HG02642 (cell line): ENCODE measurements around the gene ALKBH5.
A peak's percentile ranks its signal among the peaks of the same experiment; 100 is the strongest.

Experiments
- ATAC-seq: cut with Tn5 transposase; IDR thresholded peaks from one replicate; pipeline ENCODE4 v1.9.1; 2021; ENCODE audit warnings: mild to moderate bottlenecking; ENCODE audit not compliant: unreplicated experiment, poor library complexity

The ALKBH5 gene

DNA sequence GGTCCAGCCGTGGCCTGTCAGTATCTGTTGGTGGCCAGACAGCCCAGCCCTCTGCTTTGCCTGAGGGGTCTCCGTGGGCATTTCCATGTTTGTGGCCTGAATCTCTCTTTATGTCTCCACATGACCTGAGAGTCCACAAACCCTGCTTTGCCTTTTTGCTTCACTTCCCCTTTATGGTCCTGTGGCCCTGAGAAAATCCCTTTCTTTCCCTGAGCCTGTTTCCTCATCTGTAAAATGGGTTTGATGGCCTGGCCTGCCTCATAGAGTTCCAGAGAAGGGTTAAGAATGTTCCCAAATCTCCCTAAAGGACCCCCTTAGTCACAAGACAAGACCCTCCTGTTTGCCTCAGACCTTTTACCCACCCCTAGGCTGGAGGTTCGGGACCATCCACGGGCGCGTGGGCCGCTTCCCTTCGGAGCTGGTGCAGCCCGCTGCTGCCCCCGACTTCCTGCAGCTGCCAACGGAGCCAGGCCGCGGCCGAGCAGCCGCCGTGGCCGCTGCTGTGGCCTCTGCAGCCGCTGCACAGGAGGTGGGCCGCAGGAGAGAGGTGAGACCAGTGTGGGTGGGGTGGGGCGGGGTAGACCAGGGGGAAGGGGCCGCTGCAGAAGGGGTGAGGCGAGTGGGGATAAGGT is 26.2 kb upstream of the ALKBH5 start:
- no peak for ATAC-seq

DNA sequence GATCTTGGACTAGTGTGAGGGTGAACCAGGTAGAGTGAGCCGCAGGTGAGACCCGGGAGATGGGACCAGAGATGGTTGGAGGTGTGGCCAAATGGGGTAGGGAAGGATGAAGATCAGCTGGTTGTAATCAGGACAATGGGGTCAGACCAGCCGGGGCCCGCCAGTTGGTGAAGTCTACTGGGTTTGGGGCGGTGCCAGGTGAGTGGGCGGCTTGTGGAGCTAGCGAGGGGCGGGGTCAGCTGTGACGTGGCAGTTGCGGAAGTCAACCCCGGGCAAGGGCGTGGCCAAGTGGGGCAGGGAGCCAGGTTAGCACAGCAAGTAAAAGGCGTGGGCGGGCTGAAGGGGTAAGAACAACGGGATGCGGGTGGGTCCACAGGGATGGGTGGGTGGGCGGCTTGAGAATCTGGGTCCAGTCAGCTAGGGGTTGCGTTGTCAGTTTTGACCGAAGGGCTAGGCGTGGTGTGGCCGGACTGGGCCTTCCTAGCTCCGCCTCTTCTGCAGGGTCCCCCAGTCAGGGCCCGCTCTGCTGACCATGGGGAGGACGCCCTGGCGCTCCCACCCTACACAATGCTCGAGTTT is 25.5 kb upstream of the ALKBH5 start:
- ATAC-seq = peak; percentile 63

DNA sequence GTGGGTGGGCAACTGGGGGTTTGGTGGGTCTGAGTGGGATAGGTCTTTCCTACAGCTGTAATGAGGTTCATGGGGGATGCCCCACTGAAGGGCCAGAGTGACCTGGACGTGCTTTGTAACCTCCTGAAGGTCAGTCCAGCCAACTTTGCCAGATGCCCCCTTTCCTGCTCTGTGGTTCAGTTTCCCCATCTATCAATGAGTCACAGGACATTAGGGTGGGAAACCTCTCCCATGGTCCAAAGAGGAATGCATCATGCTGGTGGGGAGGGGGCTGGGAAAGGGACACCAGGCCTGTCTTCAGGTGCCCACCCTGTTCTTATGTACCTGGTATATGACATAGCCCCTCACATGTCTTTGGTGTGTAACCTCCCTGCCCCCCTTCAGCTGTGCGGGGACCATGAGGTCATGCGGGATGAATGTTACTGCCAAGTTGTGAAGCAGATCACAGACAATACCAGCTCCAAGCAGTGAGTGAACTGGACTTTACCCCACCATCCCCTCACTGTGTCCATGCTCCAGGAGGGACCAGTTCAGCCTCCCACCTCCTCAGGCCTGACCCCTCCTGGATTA is 24.0 kb upstream of the ALKBH5 start:
- ATAC-seq = no peak

DNA sequence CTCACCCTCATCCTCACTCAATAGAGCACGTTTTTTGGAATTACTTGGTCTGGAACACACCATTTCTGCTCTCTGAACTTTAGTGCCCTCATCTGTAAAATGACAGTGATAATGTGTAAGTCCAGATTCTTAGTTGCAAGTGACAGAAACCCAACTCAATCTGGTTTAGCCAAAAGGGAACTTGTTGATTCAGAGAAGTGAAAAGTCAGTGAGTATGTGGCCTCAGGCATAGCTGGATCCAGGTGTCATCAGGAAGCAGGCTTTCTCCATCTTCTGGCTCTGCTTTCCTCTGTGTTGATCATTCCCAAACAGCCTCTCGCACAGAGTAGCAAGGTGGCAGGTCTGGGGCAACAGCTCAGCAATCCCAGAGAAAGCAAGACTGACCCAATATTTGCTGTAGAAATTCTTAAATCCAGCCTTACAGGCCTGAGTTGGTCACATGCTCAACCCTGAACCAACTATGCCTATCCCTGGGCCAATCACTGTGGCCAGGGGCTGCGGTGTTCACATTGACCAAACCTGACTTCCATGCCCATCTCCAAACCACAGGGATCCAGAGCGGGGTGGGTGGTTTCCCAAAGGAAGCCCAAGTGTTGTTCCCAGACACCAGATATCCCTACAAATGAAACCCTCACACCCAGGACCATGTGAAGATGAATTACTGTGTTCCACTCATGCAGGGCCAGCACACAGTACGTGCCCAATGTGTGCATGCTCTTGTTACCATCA is 23.3 kb upstream of the ALKBH5 start:
- no peak for ATAC-seq

DNA sequence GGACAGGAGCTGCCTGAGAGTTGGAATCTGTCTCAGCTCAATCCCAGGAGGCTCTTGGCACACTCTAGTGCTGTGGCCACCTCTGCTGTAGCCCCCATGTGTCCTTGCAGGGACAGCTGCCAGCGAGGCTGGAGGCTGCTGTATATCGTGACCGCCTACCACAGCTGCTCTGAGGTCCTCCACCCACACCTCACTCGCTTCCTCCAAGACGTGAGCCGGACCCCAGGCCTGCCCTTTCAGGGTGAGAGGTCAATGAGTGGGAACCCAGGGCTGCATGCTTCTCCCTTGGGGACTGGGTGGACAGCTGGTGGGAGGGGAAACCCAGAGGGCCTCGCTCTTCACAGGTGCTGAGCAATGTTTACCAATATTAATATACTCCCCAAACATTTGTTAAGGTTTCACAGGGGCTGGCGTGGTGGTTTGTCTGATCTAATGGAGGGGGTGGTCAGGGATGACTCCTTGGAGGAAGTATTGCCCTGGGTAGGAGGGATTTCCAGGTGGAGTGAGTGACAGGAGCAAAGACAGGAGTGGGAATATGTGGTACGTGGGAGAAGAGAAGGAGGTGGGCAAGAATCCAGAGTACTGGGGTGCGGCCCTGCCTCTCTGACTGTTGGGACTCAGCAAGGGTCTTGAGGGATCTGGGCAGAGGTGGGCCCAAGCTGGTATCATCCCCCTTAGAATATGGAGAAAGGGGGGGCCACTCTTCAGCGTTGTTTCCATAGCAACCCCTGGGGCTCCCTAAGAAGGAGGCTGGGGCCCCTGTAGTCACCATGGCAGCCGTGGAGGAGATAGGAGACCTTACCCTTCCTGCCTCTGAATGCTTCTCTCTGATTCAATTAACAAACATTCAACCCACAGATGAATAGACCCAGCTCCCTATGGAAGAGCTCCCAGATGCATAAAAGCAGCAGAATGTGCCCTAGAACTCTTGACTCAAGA is 22.2 kb upstream of the ALKBH5 start:
- ATAC-seq = no peak

DNA sequence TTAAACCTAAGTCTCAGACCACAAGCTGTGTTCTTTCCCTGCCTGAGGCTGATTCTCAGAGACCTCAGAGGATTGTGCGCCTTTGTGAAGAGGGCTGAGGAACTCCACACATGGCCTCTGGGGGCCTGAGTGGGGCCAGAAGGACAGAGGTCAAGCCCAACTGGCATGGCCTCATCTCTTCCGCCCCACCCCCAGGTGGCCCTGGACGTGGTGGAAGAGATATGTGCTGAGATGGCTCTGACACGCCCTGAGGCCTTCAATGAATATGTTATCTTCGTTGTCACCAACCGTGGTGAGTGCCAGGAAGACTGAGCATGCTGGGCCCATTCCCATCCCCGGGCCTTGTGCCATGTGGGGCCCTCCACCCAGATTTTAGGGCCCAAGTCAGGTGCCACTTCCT is 20.1 kb upstream of the ALKBH5 start:
- no peak for ATAC-seq

DNA sequence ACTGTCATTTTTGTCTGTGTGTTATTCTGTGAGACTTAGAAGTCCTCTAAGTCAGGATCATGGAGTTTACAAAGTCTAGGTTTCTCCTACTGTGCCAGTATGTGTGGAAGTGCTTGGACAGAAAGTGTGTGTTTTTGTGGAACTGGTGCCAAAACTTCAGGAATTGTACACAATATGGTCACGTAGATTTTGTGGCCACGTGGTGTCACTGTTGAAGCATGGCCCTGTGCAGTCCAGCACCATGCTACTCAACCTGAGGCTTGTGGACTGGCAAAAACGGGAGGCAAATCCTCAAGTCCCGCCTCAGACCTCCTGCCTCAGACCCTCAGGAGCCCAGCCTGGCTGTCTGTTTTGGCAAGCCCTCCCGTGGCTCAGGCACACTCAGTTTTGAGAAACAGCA is 16.7 kb upstream of the ALKBH5 start:
- no peak for ATAC-seq

DNA sequence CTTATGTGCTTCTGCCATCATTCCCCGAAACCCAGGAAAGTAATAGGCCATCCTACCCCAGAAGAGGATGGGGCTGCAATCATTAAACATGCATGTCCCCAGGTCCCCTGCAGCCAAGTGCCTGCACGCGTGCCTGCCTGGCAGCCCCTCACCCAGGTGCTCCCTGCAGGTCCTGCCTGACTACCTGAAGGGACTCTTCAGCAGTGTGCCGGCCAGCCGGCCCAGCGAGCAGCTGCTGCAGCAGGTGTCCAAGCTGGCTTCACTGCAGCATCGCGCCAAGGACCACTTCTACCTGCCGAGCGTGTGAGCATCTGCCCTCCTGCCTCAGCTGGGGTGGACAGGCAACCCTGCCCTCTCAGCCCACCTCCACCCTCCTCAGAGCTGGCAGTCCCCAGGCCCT is 16.2 kb upstream of the ALKBH5 start:
- ATAC-seq = no peak

DNA sequence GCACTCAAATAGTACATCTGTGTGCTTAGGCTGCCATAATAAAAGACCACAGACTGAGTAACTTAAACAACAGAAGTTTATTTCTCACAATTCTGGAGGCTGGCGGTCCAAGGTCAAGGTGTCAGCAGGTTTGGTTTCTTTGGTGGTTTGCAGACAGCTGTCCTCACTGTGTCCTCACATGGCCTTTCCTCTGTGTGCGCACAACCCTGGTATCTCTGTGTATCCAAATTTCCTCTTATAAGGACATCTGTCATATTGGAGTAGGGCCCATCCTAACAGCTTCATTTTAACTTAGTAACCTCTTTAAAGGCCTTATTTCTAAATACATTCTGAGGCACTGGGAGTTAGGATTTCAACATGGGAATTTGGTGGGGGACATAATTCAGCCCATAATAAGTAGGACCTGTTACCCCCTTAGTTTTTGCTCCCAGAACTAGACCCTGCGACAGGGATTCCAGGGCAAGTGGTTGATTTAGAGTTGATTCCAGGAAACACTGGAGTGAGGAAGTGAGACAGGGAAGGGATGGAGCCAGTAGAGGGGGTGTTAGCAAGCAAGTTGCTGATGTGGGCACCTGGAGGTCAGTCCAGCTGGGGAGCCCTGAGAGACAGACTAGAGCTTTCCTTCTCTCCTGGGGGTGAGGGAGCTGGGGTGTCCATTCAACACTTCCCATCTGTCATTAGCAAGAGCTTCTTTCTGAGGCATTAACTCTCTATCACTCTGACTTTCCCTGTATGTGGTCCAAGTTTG is 10.9 kb upstream of the ALKBH5 start:
- no peak for ATAC-seq

DNA sequence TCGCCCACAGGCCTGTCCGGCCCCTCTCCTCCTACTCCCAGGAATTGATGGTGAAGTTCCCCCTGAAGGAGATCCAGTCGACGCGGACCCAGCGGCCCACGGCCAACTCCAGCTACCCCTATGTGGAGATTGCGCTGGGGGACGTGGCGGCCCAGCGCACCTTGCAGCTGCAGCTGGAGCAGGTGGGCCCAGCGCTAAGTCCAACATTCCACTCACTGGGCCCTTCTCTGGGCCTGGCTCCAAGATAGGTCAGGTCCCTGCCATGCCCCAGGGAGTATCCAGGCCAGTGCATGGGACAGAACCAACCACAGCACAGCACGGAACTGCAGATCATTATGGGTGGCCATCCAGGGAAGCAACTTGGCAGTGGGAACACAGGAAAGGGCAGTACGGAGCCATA is 9.9 kb upstream of the ALKBH5 start:
- ATAC-seq = no peak

DNA sequence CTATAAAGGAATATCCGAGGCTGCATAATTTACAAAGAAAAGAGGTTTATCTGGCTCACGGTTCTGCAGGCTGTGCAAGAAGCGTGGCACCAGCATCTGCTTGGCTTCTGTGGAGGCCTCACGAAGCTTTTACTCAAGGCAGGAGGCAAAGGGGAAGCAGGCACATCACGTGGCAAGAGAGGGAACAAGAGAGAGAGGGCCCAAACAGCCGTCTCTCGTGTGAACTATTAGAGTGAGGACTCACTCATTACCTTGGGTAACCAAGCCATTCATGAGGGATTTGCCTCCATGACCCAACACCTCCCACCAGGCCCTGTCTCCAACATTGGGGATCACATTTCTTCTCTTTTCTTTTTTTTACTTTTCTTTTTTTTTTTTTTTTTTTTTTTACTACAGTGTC is 7.5 kb upstream of the ALKBH5 start:
- ATAC-seq = no peak

DNA sequence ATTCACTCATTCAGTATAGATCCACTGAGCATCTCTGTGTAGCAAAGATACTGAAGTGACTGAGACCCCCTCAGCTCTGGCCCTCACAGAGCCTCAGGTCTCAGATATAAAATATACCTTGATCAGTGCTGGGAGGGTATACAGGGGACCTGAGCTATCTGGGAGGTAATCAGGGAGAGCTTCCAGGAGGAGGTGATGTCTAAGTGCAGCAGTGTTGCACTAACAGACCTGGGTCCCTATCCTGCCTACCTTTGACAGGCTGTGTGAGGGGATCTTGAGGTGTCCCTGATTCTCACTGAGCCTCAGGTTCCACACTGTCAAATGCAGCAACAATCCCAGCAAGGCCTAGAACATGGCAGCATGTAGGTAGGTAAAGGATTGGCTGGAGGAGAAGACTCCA is 6.5 kb upstream of the ALKBH5 start:
- no peak for ATAC-seq

DNA sequence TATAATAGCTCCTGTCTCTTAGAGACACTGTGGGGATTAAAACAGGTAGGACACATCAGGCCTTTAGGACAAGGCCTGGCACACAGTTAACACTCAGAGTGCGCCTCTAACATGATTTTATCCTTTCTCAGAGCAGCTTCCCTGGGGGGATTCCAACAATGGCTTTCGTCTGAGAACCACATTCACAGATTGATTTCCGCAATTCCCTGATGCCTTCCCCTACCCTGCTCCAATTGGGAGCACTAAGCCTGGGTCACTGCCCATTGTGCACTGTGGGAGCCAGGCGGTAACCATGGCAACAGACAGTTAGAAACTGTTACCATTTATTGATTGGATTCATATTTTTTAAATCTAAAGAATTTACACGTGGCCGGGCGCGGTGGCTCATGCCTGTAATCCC is 5.9 kb upstream of the ALKBH5 start:
- no peak for ATAC-seq

DNA sequence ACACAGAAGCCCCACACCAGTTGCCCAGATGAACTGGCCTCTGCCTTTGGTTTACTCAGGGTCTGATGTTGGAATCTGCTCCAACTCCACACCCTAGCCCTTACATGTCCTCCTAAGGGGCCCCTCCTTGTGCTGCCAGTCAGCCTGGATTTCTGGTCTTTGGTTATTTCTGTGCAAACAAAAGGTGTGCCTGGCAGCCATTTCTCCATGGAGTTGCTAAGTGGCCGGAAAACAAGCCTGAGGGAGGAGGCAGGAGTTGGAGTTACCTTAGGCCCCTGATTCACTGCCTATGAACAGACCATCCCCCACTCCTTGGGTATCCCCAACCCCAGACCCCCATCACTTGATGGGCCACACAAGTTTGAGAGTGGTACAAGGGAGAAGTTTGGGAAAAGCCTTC is 4.4 kb upstream of the ALKBH5 start:
- ATAC-seq = no peak

DNA sequence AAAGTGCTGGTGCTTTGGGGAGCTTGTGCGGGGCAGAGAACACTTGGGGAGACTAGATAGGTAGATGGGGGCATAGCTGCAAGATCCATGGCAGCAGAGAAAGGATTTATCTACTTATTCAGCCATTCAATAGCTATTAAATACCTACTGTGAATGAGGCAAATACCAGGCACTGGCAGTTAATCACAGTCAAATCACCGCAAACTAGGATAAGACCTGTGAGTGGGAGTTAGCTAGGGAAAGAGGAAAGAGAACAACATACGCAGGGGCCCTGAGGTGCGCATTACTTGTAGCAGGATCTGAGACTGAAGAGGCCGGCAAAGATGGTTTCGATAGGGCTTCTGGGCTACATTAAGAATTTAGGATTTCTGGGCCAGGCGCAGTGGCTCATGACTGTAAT is 3.8 kb upstream of the ALKBH5 start:
- no peak for ATAC-seq

DNA sequence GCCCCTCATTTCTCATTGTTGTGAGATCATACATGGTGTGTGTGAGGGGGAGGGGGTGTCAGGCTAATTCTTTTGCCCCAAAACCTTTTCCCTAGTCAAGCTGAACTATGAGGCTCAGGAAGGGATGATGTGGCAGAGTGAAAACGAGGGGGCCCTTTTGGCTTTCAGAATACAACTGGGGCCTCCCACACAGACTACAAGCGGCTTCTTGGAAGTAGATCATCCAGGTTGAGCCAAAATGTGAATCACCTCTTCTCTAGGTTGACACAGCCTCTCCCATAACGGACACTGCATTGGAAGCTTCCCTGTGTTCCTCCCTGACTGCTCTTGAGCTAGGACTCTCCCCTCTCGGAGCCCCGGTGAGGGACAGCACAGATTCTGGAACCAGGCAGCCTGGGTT is 2.3 kb upstream of the ALKBH5 start:
- ATAC-seq = no peak

DNA sequence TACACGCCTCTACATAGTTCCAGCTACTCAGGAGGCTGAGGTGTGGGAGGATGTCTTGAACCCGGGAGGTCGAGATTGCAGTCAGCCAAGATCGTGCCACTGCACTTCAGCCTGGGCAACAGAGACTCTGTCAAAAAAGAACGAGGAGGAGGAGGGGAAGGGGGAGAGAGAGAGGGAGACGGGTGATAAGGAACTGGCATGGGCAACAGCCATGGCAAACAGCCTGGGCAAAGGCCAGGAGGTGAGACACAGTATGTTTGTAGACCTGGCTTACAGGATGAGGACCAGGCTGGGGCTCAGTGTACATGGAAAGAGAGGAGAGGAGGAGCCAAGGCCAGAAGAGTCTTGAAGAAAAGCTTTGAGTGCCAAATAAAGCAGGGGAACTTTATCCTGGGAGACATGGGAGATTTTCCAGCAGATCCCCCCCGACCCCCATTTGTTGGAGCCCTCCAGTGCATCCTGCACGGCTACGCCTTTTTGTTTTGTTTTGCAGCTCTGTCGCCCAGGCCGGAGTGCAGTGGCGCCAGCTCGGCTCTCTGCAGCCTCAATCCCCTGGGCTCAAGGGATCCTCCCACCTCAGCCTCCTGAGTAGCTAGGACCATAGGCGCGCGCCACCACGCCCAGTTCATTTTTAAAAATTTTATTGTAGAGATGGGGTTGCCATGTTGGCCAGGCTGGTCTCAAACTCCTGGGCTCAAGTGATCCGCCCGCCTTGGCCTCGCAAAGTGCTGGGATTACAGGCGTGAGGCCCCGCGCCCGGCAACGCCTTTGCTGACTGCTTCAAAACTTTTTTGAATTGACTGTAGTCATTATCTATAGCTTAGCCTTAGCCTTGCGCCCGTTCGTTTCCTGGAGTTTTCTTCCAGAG is 1.3 kb upstream of the ALKBH5 start:
- ATAC-seq = no peak

DNA sequence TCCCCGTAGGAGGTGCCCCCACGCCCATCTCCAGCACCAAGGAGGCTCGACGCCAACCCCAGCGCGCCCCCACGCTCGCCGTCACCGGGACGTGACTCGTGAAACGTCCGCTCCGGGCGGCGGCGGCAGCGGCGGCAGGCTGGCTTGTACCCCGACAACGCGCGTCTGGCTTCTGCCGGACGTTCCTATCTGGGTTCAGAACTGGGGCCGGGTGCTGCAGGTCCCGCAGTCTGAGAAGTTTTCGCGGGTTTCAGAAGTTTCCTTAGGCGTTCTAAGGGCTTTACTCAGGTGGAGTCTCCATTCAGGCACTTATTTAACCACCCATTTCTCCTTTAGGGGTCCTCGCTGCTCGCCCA is 672 bp upstream of the ALKBH5 start:
- peak; percentile 50 for ATAC-seq
